Measurements from ENCODE around the gene CLEC4M.

- TF ChIP-seq CTCF (conservative IDR thresholded peaks at IDR 0.05), result no peak
- no peak for TF ChIP-seq ZFX (IDR thresholded peaks at IDR 0.05)
Observed at GRCh38 chr19:7790416-7790815, 27.4 kb downstream of the CLEC4M start.

Measured in C4-2B (cell line).